Naive thymus-derived CD4-positive, alpha-beta T cell (primary cell): ENCODE results near the gene TMIE. TPM values are rescaled to one million over a fixed set of nuclear protein-coding genes. Genes with fewer than 3 reads are reported as not detected.

Experiments used
- ATAC-seq: fragments of 150-1000 bp; cut with Tn5 transposase; 2 replicates; pipeline ENCODE4 v1.10.0; 2021; ENCODE audit warnings: mild to moderate bottlenecking, moderate library complexity
- CTCF ChIA-PET: fragments of 350-600 bp; sonication (Branson Sonifier 250); formaldehyde crosslinking; loops from one replicate; lab custom pipeline; 2021; ENCODE audit warnings: antibody characterized with exemption; lab: Charles Lee
- POLR2A ChIA-PET: fragments of 350-600 bp; sonication (Branson Sonifier 250); formaldehyde crosslinking; loops from one replicate; lab custom pipeline; 2021; ENCODE audit warnings: antibody characterized with exemption, inconsistent platforms; lab: Charles Lee
- DNase-seq, 9 donors: peaks; one replicate each; pipeline versions ENCODE4 v3.0.0 to v3.0.0-alpha.2; 2020 to 2022; ENCODE audit warnings: mixed read lengths in 1 of 9
- H3K27ac ChIP-seq: one replicate; pipeline ENCODE4 v1.7.0; 2013; ENCODE audit warnings: mild to moderate bottlenecking, low read depth, low read length, moderate library complexity
- H3K27me3 ChIP-seq, 2 donors: one replicate each; pipeline ENCODE4 v1.7.0; 2013; ENCODE audit warnings: low read length in 2 of 2, mild to moderate bottlenecking in 2 of 2, moderate library complexity in 2 of 2; ENCODE audit not compliant: control insufficient read depth in 2 of 2, insufficient read depth in 2 of 2
- H3K36me3 ChIP-seq, 3 experiments: 1 replicate in 2 of 3; 2 replicates in 1 of 3; pipeline ENCODE4 v1.7.0; 2013; ENCODE audit warnings: low read length in 3 of 3, mild to moderate bottlenecking in 3 of 3, moderate library complexity in 1 of 3; ENCODE audit not compliant: insufficient read depth in 3 of 3, control insufficient read depth in 2 of 3
- H3K4me1 ChIP-seq, 2 donors: one replicate each; pipeline ENCODE4 v1.7.0; 2013; ENCODE audit warnings: low read length in 2 of 2, mild to moderate bottlenecking in 2 of 2, moderate library complexity in 1 of 2; ENCODE audit not compliant: control insufficient read depth in 2 of 2, insufficient read depth in 2 of 2
- H3K4me3 ChIP-seq: 2 replicates; pipeline ENCODE4 v1.7.0; 2013; ENCODE audit warnings: mild to moderate bottlenecking, low read length
- H3K9me3 ChIP-seq, 3 experiments: 1 replicate in 2 of 3; 2 replicates in 1 of 3; pipeline ENCODE4 v1.7.0; 2013; ENCODE audit warnings: low read length in 3 of 3; ENCODE audit not compliant: control insufficient read depth in 2 of 3
- H3K27ac Mint-ChIP-seq, 9 donors: one replicate each; pipeline ENCODE4 v1.8.0; 2020 to 2022; ENCODE audit warnings: mixed read lengths in 9 of 9, mild to moderate bottlenecking in 8 of 9, moderate library complexity in 5 of 9, inconsistent platforms in 2 of 9
- H3K27me3 Mint-ChIP-seq, 5 donors: one replicate each; pipeline ENCODE4 v1.8.0; 2021 to 2022; ENCODE audit warnings: mixed read lengths in 5 of 5, mild to moderate bottlenecking in 1 of 5
- H3K36me3 Mint-ChIP-seq, 5 donors: one replicate each; pipeline ENCODE4 v1.8.0; 2020 to 2022; ENCODE audit warnings: mixed read lengths in 5 of 5, mild to moderate bottlenecking in 3 of 5, inconsistent platforms in 1 of 5
- H3K4me1 Mint-ChIP-seq, 7 donors: one replicate each; pipeline ENCODE4 v1.8.0; 2020 to 2022; ENCODE audit warnings: mixed read lengths in 7 of 7, mild to moderate bottlenecking in 3 of 7, inconsistent platforms in 1 of 7
- H3K4me3 Mint-ChIP-seq, 10 donors: one replicate each; pipeline ENCODE4 v1.8.0; 2020 to 2022; ENCODE audit warnings: mild to moderate bottlenecking in 10 of 10, mixed read lengths in 10 of 10, moderate library complexity in 6 of 10, inconsistent platforms in 2 of 10
- H3K9me3 Mint-ChIP-seq, 11 donors: one replicate each; pipeline ENCODE4 v1.8.0; 2020 to 2022; ENCODE audit warnings: mixed read lengths in 11 of 11, mild to moderate bottlenecking in 4 of 11, inconsistent platforms in 1 of 11, moderate library complexity in 1 of 11
- intact Hi-C, 2 donors: fragments of 100-400 bp; cut with micrococcal nuclease; formaldehyde crosslinking; loops; one replicate each; pipeline ENCODE4 v1.15.1; 2023
- polyA plus RNA-seq, 2 donors: library from polyadenylated mRNA; unstranded; fragments of 300-500 nt; fragmentation: Illumina TruSeq; gene quantifications; one replicate each; pipeline ENCODE4 v1.2.3, GENCODE V29; 2021
- total RNA-seq, 6 experiments: library from RNA in 5 of 6; stranded (reverse) in 5 of 6; gene quantifications; 1 replicate in 5 of 6; 2 replicates in 1 of 6; pipeline ENCODE4 v1.2.3 and lab custom pipeline; 2021 to 2026

TMIE gene
- total and polyA plus RNA-seq, 7 experiments from 2014 or later = 0.31 to 5.6 (median 5.1) TPM

DNA sequence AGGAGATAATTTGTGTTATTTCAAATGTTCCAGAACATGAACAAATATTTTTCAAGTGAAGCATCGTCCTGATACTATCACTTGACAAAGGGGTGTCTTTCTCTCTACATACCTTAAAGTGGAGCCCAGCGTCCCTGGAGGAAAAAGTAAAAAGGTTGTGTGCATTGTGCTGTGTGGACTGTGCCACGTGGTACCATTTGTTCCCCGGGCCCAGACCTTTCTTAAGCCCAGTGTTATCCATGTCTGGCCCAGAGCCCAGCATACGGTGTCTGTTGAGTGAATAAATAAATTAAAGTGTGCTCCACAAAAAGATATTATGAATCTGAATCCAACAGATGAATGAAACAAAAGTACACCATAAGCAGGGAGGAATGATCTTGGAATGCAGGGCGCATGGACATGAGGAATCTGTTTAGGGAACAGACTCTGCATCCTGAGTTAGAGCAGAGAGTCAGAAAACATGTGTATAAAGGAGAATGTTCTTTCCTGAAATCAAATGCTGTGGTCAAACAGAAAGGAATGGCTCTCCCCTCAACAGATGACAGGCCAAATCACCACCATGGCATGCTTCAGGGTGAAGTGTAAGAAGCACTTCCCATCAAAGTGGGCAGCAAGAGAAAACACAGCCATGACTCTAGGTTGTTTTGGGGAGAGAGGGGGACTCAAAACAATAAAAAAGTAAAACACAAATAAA, 24.6 kb downstream of the TMIE start:
- Histone ChIP-seq H3K4me1 (no peaks in the 10 kb centered on the region), H3K27ac (no peak overlapping the region), H3K36me3 (no peaks in the 10 kb centered on the region), H3K27me3 (no peaks in the 10 kb centered on the region), H3K4me3 (no peak overlapping the region), H3K9me3 (no peaks in the 10 kb centered on the region)
- H3K4me1 Mint-ChIP-seq = peaks cover 0 to 2% (median 0%) of the 10 kb centered on the region in 7 donors
- DNase-seq (no peak), ATAC-seq (no peak)
- H3K9me3 Mint-ChIP-seq = peaks cover 0 to 3% (median 0%) of the 10 kb centered on the region in 11 donors
- peaks cover 11 to 26% (median 16%) of the 10 kb centered on the region in 5 donors for H3K27me3 Mint-ChIP-seq
- no peak overlapping the region for H3K27ac Mint-ChIP-seq
- no peak overlapping the region for H3K4me3 Mint-ChIP-seq
- intact Hi-C loops = no loop called here
- H3K36me3 Mint-ChIP-seq = peaks cover 0 to 3% (median 0%) of the 10 kb centered on the region in 5 donors
- POLR2A ChIA-PET = no interaction called here
- CTCF ChIA-PET = interaction anchor here (1.0 kb wide), 1 partner anchor 9 kb away, joined by 3 read pairs; no protein-coding TSS in a partner anchor

GRCh38 chr3:46729038-46729437, 27.8 kb downstream of the TMIE start:
- no peak overlapping the region for H3K4me3 Mint-ChIP-seq
- intact Hi-C loops = no loop called here
- Histone ChIP-seq H3K9me3 (no peaks in the 10 kb centered on the region), H3K27ac (no peak overlapping the region), H3K4me3 (no peak overlapping the region), H3K36me3 (no peaks in the 10 kb centered on the region), H3K4me1 (no peaks in the 10 kb centered on the region), H3K27me3 (no peaks in the 10 kb centered on the region)
- no peaks in the 10 kb centered on the region for H3K9me3 Mint-ChIP-seq
- H3K36me3 Mint-ChIP-seq = no peaks in the 10 kb centered on the region
- no peak overlapping the region for H3K27ac Mint-ChIP-seq
- peaks cover 13 to 20% (median 15%) of the 10 kb centered on the region in 5 donors for H3K27me3 Mint-ChIP-seq
- POLR2A ChIA-PET = no interaction called here
- no peak for DNase-seq
- no peak for ATAC-seq
- H3K4me1 Mint-ChIP-seq = no peaks in the 10 kb centered on the region
- CTCF ChIA-PET = no interaction called here

DNA sequence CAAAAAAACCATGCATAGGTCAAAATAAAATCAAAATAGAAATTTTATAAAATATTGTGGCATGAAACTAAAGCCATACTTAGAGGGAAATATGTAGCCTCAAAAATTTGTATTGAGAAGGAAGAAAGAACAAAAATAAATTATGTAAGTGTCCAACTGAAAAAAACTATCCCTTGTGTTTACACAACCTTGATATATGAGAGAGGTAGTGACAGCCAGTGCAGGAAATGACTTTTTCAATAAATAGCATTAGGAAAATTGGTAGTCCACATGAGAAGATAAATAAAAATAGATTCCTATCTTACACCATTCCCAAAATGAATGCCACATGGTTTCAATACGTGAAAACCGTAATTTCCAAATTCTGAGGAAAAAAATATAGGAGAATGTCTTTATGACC, 29.6 kb downstream of the TMIE start:
- no peak overlapping the region for H3K27ac ChIP-seq
- ChIA-PET CTCF (no interaction called here), POLR2A (no interaction called here)
- Mint-ChIP-seq H3K27me3 (peaks cover 10 to 20% (median 17%) of the 10 kb centered on the region in 5 donors), H3K27ac (no peak overlapping the region), H3K4me3 (no peak overlapping the region), H3K9me3 (no peaks in the 10 kb centered on the region), H3K36me3 (no peaks in the 10 kb centered on the region), H3K4me1 (no peaks in the 10 kb centered on the region)
- H3K4me1 ChIP-seq = no peaks in the 10 kb centered on the region
- intact Hi-C loops = no loop called here
- ATAC-seq (no peak), DNase-seq (no peak)
- H3K9me3 ChIP-seq = no peaks in the 10 kb centered on the region
- no peak overlapping the region for H3K4me3 ChIP-seq
- H3K27me3 ChIP-seq = no peaks in the 10 kb centered on the region
- no peaks in the 10 kb centered on the region for H3K36me3 ChIP-seq

GRCh38 chr3:46731795-46732194, 30.6 kb downstream of the TMIE start:
- H3K36me3 Mint-ChIP-seq = no peaks in the 10 kb centered on the region
- no peaks in the 10 kb centered on the region for H3K4me1 Mint-ChIP-seq
- H3K27ac Mint-ChIP-seq = no peak overlapping the region
- Histone ChIP-seq H3K27ac (no peak overlapping the region), H3K36me3 (no peaks in the 10 kb centered on the region), H3K27me3 (no peaks in the 10 kb centered on the region), H3K9me3 (no peaks in the 10 kb centered on the region), H3K4me3 (no peak overlapping the region), H3K4me1 (no peaks in the 10 kb centered on the region)
- no peak for DNase-seq
- H3K27me3 Mint-ChIP-seq = peaks cover 5 to 20% (median 17%) of the 10 kb centered on the region in 5 donors
- intact Hi-C loops = no loop called here
- CTCF ChIA-PET = no interaction called here
- POLR2A ChIA-PET = no interaction called here
- no peaks in the 10 kb centered on the region for H3K9me3 Mint-ChIP-seq
- no peak overlapping the region for H3K4me3 Mint-ChIP-seq
- ATAC-seq = no peak

GRCh38 chr3:46733026-46733800, 32.0 kb downstream of the TMIE start:
- no peaks in the 10 kb centered on the region for H3K4me1 Mint-ChIP-seq
- Histone ChIP-seq H3K4me1 (no peaks in the 10 kb centered on the region), H3K27me3 (no peaks in the 10 kb centered on the region), H3K27ac (no peak overlapping the region), H3K9me3 (no peaks in the 10 kb centered on the region), H3K4me3 (no peak overlapping the region), H3K36me3 (no peaks in the 10 kb centered on the region)
- DNase-seq (peak in 1 of 9 donors; percentile 3), ATAC-seq (no peak)
- POLR2A ChIA-PET = no interaction called here
- intact Hi-C loops = no loop called here
- H3K9me3 Mint-ChIP-seq = no peaks in the 10 kb centered on the region
- no peak overlapping the region for H3K4me3 Mint-ChIP-seq
- peaks cover 9 to 24% (median 24%) of the 10 kb centered on the region in 5 donors for H3K27me3 Mint-ChIP-seq
- CTCF ChIA-PET = no interaction called here
- H3K36me3 Mint-ChIP-seq = no peaks in the 10 kb centered on the region
- H3K27ac Mint-ChIP-seq = peak overlapping the region in 1 of 9 donors; percentile 21

DNA sequence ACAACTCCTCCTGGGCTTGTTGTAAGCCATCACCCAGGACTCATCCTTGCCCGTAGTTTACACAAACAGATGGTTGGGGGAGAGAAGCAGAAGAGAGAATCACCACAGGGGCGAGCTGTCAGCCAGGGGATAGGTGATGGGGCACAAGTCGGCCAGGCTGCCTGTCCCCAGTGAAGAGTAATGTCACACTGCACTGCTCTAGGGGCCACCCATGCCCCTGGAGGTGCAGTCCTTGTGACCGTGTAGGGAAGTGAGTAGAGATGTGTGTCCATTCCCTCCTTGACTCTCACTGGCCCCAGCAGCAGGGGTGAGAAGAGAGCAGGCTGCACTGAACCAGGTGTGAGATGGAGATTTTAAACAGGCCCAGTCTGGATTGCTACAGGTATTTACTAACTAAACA, 33.6 kb downstream of the TMIE start:
- Mint-ChIP-seq H3K4me3 (no peak overlapping the region), H3K4me1 (no peaks in the 10 kb centered on the region), H3K36me3 (no peaks in the 10 kb centered on the region), H3K27ac (no peak overlapping the region), H3K9me3 (peaks cover 0 to 4% (median 0%) of the 10 kb centered on the region in 11 donors), H3K27me3 (peaks cover 3 to 24% (median 20%) of the 10 kb centered on the region in 5 donors)
- no peaks in the 10 kb centered on the region for H3K4me1 ChIP-seq
- no peak overlapping the region for H3K27ac ChIP-seq
- no peaks in the 10 kb centered on the region for H3K9me3 ChIP-seq
- ATAC-seq (no peak), DNase-seq (no peak)
- ChIA-PET CTCF (interaction anchor here (1.0 kb wide), 1 partner anchor 8 kb away, joined by 3 read pairs; no protein-coding TSS in a partner anchor), POLR2A (no interaction called here)
- intact Hi-C loops = no loop called here
- H3K27me3 ChIP-seq = no peaks in the 10 kb centered on the region
- H3K36me3 ChIP-seq = no peaks in the 10 kb centered on the region
- H3K4me3 ChIP-seq = no peak overlapping the region
